NCI-H2029 treated with DMSO at 0.1 percent for 48 hours (cell line): Measurements from ENCODE around the gene ARRB1.
"Not testable (repeated sequence)": the region's sequence is repeated elsewhere in the genome, so short reads cannot be mapped to it uniquely, and the experiment has no call there.

ENCODE experiments used
- DNase-seq: peaks from one replicate; lab custom pipeline; 2025; lab: John Stamatoyannopoulos, UW

ARRB1 gene

GRCh38 chr11:75323609-75324008, 27.9 kb downstream of the ARRB1 start:
- DNase-seq = peak; percentile 41

- no peak for DNase-seq
Observed at GRCh38 chr11:75320643-75321042, 30.8 kb downstream of the ARRB1 start.

GRCh38 chr11:75320046-75320618, 31.3 kb downstream of the ARRB1 start:
- DNase-seq = no peak

GRCh38 chr11:75319035-75319877, 32.2 kb downstream of the ARRB1 start:
- no peak for DNase-seq

GRCh38 chr11:75317446-75318122, 33.9 kb downstream of the ARRB1 start:
- DNase-seq = no peak

- DNase-seq = no peak
Observed at GRCh38 chr11:75315439-75315805, 36.0 kb downstream of the ARRB1 start.

- no peak for DNase-seq
Observed at GRCh38 chr11:75314771-75315438, 36.6 kb downstream of the ARRB1 start.

- DNase-seq = peak; percentile 61
Observed at GRCh38 chr11:75313513-75314272, 37.8 kb downstream of the ARRB1 start.

- DNase-seq = no peak
Observed at GRCh38 chr11:75312346-75312745, 39.1 kb downstream of the ARRB1 start.

GRCh38 chr11:75311858-75312288, 39.6 kb downstream of the ARRB1 start:
- no peak for DNase-seq

- no peak for DNase-seq
Observed at GRCh38 chr11:75308986-75309385, 42.5 kb downstream of the ARRB1 start.

GRCh38 chr11:75308116-75308515, 43.3 kb downstream of the ARRB1 start:
- no peak for DNase-seq

- no peak for DNase-seq
Observed at GRCh38 chr11:75307058-75307457, 44.4 kb downstream of the ARRB1 start.

- DNase-seq = no peak
Observed at GRCh38 chr11:75306529-75306928, 44.9 kb downstream of the ARRB1 start.

GRCh38 chr11:75305993-75306392, 45.5 kb downstream of the ARRB1 start:
- no peak for DNase-seq

GRCh38 chr11:75305452-75305851, 46.0 kb downstream of the ARRB1 start:
- DNase-seq = no peak

- not testable (repeated sequence) for DNase-seq
Observed at GRCh38 chr11:75304941-75305340, 46.5 kb downstream of the ARRB1 start.

GRCh38 chr11:75303544-75304224, 47.8 kb downstream of the ARRB1 start:
- no peak for DNase-seq

GRCh38 chr11:75302371-75302770, 49.1 kb downstream of the ARRB1 start:
- no peak for DNase-seq

- peak; percentile 63 for DNase-seq
Observed at GRCh38 chr11:75301601-75302345, 49.7 kb downstream of the ARRB1 start.
